Measurements from ENCODE around the gene SKAP1.
"Not testable (repeated sequence)": the region's sequence is repeated elsewhere in the genome, so short reads cannot be mapped to it uniquely, and the experiment has no call there.

The SKAP1 gene

DNA sequence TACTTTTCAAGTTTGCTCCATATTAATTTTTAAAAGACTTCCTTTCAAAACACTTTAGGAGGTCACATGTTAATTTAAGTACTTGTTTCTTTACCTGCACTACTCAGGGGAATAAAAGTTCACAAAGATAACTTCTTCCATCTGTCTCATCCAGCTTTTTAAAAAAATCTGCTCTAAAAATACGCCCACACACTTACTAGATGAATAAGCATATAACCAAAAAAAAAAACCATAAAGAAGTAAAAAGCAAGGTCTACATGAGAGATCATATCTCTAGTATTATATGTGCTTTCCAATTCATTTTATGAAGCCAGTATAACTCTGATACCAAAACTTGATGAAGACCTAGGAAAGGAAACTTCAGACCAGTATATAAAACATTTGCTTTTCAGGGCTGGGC is 17.2 kb downstream of the SKAP1 start:
- no peak for DNase-seq

DNA sequence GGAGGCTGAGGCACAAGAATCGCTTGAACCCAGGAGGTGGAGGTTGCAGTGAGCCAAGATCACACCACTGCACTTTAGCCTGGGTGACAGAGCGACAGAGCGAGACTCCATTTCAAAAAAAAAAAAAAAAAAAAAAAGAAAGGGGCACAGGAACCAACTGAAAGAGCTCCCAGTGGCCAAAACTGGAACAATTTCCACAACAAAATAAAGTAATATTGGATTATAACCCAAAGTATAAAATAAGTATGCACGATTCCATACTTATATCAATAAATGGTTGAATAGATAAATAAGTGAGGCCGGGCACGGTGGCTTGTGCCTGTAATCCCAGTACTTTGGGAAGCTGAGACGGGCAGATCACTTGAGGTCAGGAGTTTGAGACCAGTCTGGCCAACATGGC is 19.2 kb downstream of the SKAP1 start:
- DNase-seq, result not testable (repeated sequence)

DNA sequence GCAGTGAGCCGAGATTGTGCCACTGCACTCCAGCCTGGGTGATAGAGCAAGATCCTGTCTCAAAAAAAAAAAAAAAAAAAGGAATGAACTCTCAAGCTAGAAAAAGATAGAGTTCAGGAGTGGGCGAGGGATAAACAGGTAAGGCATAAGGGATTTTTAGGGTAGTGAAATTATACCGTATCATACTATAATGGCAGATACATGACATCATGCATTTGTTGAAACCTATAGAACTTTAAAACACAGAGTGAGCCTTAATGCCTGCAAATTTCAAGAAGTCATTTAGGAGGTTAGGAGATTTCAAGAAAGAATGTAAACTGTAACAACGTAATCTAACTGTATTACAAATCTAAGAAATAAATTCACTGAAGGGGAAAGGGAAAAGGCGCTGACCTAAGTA is 20.4 kb downstream of the SKAP1 start:
- no peak for DNase-seq

DNA sequence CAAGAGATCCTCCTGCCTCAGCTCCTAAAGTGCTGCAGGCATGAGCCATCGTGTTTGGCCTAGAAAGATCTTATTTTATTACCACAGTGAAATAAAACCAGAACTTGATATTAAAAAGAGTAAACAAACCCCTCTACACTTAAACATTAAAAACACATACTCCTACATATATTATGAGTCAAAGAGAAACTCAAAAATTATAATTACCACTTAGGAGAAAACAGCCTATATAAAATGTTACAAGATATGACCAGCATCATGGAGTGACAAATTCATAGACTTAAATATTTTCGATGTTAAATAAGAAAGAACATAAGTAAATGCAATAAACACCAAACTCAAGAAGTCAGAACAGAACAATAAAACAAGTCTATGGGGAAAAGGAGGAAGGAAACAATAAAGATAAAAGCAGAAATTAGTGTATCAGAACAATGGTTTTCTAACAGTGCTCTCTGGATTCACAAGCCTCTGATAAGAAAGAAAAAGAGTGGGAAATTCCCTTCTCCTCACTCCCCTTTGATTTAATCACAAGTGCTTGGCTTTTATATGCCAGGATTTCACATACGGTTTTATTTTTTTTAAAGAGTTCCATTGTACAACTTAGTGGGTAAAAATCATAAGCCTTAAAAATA is 23.0 kb downstream of the SKAP1 start:
- DNase-seq, result no peak

DNA sequence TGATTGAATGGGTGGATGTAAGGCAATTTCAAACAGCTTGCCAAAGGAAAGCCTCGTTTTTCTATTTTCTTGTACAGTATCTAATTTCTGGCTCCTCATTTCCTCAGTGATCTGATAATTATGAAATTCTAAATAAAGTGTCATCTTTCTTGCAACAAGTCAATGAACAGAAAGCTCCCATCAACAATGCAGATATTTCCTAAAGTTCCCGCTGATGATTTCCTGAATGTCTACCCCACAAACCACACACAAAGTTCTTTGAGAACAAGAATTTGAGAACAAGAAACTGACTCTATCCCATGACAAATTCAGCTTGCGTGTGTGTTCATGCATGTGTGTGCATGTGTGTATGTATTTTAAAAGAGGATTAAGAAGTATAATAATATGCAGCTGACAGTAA is 35.2 kb downstream of the SKAP1 start:
- DNase-seq, result no peak

DNA sequence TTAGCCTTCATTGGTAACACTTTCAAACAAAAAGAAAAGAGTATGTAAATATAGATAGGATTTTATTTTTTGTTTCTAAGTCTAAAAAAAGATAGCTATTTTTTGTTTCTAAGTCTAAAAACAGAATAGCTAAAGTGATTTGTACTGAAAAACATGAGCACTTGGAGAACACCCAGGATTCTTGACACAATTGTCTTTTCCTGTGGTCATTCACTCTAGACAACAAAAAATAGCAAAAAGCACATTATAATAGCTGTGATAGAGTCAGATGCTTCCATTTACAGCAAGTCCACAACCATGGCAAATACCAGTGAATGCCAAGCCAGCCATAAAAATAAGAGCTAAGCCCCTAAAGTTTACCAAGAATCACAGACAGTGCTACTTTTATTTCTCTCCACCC is 36.7 kb downstream of the SKAP1 start:
- no peak for DNase-seq

DNA sequence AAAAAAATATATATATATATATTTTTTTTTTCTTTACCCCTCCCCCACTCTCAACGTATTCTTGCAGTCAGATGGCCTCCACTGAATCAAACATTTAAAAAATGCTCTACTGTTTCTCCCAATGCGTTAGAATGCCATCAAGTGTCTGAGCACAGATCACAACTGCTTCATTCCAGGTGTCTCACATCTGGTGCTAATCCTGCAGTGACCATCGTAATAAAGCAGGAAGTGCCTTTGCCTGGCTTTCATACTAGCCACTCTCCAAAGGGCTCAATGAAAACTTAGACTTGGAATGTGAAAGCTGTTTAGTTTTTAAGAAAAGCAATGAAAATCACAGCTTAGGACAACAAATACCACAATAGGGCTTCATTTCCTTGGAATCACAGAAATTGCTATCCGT is 37.2 kb downstream of the SKAP1 start:
- DNase-seq, result no peak

DNA sequence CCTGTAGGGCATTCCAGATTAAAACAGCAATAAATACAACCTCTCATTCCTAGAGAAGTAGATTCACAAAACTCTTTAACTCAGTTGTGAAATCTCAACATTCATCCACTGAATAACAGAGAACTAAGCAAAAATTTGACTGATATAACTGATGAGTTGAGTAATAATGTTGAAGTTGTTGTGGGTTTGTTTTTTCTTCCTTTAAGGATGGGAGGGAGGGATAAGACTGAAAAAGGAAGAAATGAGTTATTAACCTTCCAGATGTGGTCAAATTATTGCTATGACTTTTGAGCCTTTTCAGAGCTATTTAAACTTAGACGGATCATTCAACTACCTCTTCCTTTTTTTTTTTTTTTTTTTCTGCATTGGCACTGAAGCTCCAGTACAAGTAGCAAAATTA is 38.6 kb downstream of the SKAP1 start:
- DNase-seq, result no peak

DNA sequence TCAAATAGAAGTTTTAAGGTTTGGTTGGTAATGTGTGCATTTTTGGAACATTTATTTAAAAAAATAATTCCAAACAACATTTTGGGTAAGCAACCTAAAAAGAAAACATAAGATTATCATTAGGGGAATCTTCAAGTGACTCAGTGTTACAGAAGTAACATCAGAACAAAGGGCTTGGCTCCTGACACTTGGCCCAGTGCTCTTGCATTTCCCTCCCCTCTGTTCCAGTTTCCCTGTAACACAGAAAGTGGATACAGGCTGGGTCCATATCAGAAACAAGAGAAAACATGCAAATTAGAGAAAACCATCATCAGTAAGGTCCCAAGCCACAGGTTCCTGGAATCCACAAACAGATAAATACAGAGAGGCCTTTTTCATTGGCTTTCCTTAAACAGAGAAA is 40.1 kb downstream of the SKAP1 start:
- DNase-seq, result no peak

DNA sequence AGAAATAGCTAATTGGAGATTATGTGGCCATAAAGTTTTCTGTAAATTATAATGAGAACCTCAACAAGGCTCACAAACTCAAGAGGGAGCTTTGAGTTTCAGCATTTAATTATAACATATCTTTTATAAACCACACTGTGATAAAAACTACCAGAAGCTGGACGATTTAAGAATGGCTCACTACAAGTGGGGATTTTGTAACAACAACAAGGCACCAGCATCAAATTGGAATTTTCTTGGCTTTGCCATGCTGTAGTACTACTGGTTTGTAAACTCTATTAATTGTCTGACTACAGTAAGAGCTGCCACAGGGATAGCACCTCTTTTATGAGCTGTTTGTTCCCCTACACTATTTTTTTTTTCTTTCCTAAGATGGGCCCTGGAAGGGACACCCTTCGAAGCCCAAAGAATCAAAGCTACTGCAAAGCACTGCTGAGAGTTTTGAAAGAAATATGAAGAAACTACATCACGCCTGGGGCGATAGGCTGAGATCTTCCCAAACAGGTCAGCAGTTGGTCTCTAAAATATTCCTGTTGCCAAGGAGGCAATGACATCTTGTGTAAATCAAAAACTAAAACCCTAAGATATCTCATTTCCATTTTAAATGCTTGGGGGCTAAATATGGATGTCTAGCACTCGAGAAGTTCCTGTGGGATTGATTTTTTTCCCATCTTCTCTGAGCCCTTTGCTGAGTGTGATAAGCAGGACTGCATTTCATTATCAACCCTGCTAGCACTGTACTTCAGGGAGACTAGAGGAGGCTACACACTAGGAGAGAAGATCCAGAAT is 40.9 kb downstream of the SKAP1 start:
- DNase-seq, result no peak

DNA sequence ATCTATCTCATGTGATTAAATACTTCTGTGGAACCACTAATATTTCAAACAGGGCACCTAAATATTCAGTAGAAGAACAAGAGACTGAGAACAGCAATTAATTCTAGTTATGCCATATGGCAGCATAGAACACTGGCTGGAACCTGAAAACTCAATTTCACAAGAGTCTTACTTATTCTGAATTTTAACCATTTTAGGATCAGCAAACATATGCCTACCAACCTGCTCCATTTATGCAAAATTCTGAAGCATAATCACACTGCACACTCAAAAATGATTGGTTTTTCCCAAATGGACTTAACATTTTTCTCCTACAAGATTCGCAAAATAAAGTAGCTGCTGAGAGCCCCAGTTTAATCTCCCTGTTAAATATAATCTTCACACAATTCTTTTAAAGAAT is 43.2 kb downstream of the SKAP1 start:
- DNase-seq, result no peak

DNA sequence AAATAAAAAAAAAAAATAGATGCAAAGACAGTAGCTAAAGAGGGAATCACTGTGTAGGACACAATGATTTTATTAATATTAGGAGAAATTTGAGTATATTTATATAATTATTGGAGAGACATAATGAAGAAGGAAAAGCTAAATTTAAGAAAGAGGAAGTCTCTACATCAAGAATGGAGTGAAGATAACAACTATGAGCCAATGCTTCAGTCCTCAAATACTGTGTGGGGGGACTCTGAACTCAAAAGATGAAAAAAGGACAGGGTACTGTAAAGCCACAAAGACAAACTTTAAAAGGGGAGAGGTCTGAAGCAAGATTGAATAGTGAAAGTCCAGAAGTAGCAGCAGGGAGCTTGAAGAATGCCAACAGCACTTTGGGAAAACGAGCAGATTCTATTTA is 44.7 kb downstream of the SKAP1 start:
- no peak for DNase-seq

DNA sequence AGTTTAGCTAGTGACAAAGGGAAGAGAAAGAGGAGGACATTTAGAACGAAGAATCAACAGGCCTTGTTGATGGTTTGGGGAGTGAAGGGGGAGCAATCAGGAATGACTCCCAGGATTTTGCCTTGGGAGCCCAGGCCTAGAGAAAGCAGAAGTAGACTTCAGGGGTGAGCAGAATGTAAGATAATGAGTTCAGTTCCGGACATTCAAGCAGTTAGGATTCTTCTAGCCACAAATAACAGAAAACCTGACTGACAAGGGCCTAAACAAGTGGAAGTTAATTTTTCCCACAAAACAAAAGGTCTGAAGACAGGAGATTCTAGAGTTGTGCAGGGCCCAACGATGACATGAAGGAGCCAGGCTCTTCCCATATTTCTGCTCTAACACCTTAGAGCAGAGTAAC is 45.9 kb downstream of the SKAP1 start:
- DNase-seq, result no peak

DNA sequence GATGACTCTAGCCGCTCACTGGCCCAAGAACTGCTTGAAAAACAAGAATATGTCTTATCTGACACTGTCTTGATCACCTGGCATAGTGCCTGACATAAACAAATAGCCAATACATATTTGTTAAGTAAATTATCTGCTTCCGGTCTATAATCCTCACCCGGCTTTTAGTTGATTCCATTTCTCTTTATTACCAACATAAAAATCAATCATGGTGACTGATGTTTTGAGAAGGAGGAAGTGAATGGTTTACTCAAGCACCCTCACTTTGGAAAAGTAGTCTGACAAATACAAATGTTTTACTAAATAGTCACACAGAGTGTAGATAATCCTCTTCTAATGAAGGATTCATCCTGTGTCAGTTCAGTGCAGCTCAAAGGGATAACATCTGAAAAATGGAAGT is 47.0 kb downstream of the SKAP1 start:
- no peak for DNase-seq

DNA sequence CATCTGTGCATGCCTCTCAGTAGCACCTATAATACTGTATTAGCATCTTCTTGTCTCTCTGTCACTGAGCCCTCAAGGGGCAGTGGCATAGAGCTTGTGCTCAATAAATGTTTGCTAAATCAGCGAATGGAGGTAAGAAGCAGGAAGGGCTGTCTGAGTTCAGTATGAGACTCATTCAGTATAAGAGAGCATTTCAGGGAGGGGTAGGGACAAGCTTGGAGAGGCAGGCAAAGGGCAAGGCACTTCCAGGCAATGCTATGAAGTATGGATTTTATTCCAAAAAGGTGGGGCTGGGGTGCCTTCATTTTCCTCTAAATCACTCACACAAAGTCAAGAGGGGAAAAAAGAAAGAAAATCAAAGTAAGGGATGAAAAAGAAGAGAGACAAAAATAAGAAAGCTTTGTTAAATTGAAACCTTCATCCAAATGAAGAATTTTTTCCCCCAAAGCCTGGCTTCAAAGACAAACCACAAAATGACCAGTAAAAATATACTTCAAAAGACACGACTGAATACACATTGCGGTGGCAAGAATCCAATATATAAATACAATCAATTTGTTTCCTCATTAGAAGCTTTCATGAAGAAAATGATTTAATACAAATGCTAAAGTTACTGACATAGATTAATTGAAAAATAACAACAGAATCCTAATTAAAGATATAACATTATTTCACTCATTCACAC is 51.2 kb downstream of the SKAP1 start:
- no peak for DNase-seq

DNA sequence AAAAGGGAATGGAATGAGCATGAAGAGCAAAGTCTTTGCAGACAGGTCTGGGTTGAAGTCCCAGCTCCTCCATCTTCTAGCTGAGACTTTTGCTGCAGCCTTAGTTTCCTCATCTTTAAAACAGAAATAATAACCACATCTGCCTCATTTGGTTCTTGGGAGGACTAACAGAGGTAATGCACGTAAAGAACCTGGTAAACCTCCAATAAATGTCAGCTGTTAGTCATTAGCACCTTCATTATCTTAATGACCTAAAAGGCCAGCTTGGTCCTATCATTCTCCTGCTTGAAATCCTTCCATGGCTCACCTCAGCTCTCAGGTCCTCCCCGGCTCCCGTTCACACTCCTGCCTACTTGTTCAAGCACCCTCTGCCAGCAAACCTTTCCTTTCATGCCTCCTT is 51.8 kb downstream of the SKAP1 start:
- no peak for DNase-seq

DNA sequence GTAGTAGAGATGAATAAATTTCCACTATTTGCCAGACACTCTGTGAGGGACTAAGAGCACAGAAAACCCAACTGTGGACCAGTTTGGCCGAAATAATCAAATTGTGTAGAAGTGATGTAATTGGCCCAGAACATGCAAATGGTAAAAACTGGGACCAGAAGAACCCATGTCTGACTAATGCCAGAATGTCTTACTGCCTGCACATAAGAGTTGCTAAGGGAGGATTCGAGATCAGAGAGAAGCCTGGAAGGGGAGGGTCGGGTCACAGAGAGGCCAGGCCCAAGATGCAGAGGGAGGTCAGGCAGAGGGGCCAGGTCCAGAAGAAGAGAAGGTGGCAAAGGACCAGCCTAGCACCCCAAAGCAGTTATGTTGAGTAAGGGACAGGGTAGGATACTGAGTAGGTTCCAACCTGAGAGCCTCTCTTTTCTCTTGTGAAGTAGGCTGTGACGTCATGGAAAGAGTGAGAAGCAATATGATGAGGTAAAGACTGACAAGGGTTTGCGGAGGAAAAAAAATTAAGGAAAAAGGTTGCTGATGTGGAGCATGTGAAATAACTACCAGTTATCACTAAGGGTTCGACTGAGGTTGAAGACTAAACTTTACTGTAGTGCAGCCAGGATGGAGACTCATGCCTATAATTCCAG is 53.2 kb downstream of the SKAP1 start:
- no peak for DNase-seq

DNA sequence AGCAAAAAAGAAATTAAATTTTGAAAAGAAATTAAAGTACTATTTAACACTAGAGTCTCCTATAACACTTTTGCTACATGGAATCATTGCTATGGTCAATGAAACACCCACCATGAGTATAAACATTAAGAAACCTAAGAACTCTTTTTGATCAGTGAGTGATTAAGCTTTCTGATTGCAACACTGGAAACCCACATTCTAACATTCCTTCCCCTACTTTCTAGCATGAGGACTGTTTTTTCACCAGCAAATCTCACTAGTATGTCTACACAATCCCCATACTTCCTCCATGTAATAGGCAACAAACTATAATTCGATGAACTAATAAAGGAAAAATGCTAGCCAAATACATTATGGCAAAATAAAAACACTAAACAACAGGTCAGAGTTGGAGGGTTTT is 54.7 kb downstream of the SKAP1 start:
- no peak for DNase-seq

DNA sequence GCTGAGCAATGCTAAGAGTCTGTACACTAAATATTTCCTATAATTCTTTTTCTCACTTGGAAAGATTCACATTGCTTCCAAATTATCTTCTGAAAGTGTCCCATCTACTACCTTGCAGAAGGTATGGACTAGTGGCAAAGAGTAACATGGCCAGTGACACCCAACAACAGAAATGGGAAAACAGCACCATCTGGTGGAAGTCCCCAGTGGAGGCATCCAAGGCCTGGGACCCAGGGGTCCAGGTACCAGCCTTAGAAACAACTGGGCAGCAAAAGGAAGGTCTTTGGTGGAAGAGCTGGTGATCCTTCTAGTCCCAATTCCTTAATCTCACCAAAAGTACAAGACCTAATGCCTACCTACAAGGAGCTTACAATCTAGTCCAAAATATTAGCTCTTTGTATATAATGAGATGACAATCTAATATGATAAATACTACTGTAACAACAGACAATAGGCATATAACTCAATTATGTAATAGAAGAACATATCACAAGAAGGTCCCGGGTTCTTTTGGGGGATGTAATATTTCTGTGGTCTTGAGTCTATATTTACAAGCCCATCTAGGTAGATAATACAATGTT is 55.3 kb downstream of the SKAP1 start:
- DNase-seq, result peak; percentile 40 to 62

DNA sequence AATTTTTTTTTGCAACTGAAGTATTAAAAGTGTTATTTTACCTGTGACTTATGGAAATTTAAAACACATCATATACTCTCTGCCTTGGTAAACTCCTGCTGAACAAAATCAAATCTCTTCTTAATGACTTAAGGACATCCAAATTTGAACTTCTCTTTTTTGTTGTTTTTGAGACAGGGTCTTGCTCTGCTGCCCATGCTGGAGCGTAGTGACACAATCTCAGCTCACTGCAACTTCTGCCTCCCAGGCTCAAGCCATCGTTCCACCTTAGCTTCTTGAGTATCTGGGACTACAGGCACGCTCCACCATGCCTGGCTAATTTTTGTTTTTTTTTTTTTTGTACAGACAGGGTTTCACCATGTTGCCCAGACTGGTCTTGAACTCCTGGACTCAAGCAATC is 56.1 kb downstream of the SKAP1 start:
- no peak for DNase-seq

DNA sequence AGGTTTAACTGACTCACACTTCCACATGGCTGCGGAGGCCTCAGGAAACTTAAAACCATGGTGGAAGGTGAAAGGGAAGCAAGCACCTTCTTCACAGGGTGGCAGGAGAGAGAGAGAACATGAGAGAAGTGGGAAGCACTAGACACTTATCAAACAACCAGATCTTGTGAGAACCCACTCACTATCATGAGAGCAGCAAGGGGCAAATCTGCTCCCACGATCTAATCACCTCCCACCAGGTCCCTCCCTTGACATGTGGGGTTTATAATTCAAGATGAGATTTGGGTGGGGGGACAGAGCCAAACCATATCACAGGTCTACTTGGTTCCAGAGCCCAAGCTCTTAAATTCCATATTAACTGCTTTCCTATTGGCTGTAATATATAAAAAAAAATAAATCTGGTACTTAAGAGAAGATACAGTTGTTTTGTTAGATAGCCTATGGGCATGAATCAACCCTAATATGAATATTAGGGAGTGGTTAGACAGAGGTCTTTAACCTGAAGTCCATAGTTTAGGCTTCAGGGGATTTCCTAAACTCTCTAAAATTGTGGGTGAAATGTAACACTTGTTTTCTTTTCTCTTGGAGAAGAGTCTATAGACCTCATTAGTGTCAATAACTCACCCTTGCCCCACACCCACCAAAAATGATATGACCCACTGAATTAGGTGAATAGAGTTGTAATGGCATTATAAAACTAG is 56.7 kb downstream of the SKAP1 start:
- DNase-seq, result no peak

DNA sequence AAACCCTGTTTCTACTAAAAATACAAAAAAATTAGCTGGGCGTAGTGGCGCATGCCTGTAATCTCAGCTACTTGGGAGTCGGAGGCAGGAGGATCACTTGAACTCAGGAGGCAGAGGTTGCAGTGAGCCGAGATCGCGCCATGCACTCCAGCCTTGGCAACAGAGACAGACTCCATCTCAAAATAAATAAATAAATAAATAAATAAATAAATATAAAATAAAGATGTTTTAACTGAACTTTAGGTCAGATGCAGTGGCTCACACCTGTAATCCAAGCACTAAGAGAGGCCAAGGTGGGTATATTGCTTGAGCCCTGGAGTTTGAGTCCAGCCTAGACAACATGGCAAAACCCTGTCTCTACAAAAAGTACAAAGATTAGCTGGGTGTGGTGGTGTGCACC is 61.0 kb downstream of the SKAP1 start:
- DNase-seq, result not testable (repeated sequence)
